ENCODE data around the gene ANK3.

Gene ANK3

DNA sequence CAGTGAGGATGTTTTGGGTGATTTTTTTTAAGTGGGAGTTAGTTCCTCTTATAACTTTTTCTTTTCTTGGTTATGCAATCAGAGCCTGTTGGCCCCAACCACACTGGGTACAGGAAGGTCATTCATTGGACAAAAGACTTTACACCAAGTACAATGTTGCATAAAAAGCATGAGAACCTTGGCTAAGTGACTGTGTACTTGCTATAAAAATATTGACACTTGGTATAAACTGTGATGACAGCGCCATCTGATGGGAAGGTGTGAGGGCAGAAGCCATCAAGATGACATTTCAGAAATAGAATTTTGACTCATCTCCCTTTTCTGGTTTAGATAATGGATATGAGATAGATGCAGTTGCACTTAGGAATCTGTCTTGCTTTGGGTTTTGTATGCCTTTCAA, 357.0 kb downstream of the ANK3 start (continued):
- TF ChIP-seq ZNF16 (tag by site-specific recombination; IDR thresholded peaks at IDR 0.05; ENCODE audit: low read depth) (no peak), ZNF701 (tag by site-specific recombination; IDR thresholded peaks at IDR 0.05) (no peak)
- TF ChIP-seq, protein P1, sequence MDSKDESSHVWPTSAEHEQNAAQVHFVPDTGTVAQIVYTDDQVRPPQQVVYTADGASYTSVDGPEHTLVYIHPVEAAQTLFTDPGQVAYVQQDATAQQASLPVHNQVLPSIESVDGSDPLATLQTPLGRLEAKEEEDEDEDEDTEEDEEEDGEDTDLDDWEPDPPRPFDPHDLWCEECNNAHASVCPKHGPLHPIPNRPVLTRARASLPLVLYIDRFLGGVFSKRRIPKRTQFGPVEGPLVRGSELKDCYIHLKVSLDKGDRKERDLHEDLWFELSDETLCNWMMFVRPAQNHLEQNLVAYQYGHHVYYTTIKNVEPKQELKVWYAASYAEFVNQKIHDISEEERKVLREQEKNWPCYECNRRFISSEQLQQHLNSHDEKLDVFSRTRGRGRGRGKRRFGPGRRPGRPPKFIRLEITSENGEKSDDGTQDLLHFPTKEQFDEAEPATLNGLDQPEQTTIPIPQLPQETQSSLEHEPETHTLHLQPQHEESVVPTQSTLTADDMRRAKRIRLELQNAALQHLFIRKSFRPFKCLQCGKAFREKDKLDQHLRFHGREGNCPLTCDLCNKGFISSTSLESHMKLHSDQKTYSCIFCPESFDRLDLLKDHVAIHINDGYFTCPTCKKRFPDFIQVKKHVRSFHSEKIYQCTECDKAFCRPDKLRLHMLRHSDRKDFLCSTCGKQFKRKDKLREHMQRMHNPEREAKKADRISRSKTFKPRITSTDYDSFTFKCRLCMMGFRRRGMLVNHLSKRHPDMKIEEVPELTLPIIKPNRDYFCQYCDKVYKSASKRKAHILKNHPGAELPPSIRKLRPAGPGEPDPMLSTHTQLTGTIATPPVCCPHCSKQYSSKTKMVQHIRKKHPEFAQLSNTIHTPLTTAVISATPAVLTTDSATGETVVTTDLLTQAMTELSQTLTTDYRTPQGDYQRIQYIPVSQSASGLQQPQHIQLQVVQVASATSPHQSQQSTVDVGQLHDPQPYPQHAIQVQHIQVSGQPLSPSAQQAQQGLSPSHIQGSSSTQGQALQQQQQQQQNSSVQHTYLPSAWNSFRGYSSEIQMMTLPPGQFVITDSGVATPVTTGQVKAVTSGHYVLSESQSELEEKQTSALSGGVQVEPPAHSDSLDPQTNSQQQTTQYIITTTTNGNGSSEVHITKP (tag by site-specific recombination; IDR thresholded peaks at IDR 0.05): no peak

DNA sequence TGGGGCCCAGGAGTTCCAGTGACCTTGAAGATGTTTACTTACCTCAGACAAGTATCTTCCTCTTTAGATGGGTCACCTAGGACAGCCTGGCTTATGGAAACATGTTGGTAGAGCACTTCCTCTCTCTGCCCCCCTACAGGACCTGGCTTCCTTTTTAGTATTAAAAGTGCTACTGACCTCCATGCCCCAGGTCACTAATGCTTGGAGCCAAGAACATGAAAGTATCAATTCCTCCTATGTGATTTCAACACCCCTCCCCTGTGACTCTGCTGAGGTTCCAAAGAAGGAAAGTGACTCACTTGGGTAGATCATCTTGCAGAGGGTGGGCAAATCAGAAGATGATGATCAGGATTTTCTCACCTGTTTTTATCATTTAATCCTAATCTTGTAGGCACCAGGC, 358.0 kb downstream of the ANK3 start:
- ChIA-PET POLR2A (no interaction called here), CTCF (interaction anchor here (0.7 to 3.3 kb wide), 7 partner anchors 10 to 407 kb away, joined by 3 to 20 read pairs (median 3); no protein-coding TSS in a partner anchor)
- no peaks in the 10 kb centered on the region for H3K9me3 ChIP-seq (ENCODE audit: control insufficient read depth, insufficient read depth, low read depth, low read length)
- no peaks in the 10 kb centered on the region for H3K36me3 ChIP-seq (ENCODE audit: control insufficient read depth in 2 of 2, insufficient read depth in 1 of 2, low read length in 2 of 2)
- H3K27ac ChIP-seq (ENCODE audit: extremely low read depth, low read depth, low read length): no peak overlapping the region
- TF ChIP-seq ZNF549 (tag by site-specific recombination; IDR thresholded peaks at IDR 0.05): no peak
- no peak overlapping the region for H3K4me3 ChIP-seq (ENCODE audit: low read depth, low read length)
- no peaks in the 10 kb centered on the region for H3K4me1 ChIP-seq (ENCODE audit: control insufficient read depth, insufficient read depth, low read length)

DNA sequence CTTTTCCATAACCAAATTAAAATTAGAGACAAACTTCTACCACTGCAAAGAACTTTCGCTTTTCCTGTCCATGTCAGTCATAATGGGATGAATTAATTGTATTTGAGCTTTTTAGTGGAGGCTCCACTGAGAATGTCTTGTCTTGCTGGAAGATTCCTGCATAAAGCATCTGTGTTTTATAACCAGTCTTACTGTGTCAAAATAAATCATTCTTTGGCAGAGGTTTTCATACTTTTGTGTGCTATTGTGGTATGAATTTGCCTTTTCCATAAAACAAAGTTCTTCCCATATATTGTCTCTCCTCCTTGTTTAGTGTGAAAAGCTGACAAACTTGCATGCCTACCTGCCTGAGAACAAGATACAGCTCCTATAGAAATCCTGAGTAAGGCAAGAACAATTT, 358.5 kb downstream of the ANK3 start:
- TF ChIP-seq REPIN1 (tag by site-specific recombination; IDR thresholded peaks at IDR 0.05; ENCODE audit: low read depth) (no peak), ZIC2 (tag by site-specific recombination; IDR thresholded peaks at IDR 0.05) (no peak), ZNF621 (tag by site-specific recombination; IDR thresholded peaks at IDR 0.05) (no peak), ZNF510 (tag by site-specific recombination; IDR thresholded peaks at IDR 0.05; ENCODE audit: insufficient replicate concordance) (no peak), ZBTB7A (tag by site-specific recombination; IDR thresholded peaks at IDR 0.05; ENCODE audit: low read depth) (no peak), ZFP37 (tag by site-specific recombination; IDR thresholded peaks at IDR 0.05) (no peak), ZNF274 (IDR thresholded peaks at IDR 0.05; ENCODE audit: low read length) (no peak), ZNF274 (tag by site-specific recombination; IDR thresholded peaks at IDR 0.05; ENCODE audit: borderline replicate concordance) (no peak), ZNF830 (tag by site-specific recombination; IDR thresholded peaks at IDR 0.05; ENCODE audit: low read depth) (no peak), MEIS1 (CRISPR knock-in tag; IDR thresholded peaks at IDR 0.05; ENCODE audit: borderline replicate concordance) (no peak), ZNF37A (tag by site-specific recombination; IDR thresholded peaks at IDR 0.05) (no peak)
- TF ChIP-seq, protein P2, sequence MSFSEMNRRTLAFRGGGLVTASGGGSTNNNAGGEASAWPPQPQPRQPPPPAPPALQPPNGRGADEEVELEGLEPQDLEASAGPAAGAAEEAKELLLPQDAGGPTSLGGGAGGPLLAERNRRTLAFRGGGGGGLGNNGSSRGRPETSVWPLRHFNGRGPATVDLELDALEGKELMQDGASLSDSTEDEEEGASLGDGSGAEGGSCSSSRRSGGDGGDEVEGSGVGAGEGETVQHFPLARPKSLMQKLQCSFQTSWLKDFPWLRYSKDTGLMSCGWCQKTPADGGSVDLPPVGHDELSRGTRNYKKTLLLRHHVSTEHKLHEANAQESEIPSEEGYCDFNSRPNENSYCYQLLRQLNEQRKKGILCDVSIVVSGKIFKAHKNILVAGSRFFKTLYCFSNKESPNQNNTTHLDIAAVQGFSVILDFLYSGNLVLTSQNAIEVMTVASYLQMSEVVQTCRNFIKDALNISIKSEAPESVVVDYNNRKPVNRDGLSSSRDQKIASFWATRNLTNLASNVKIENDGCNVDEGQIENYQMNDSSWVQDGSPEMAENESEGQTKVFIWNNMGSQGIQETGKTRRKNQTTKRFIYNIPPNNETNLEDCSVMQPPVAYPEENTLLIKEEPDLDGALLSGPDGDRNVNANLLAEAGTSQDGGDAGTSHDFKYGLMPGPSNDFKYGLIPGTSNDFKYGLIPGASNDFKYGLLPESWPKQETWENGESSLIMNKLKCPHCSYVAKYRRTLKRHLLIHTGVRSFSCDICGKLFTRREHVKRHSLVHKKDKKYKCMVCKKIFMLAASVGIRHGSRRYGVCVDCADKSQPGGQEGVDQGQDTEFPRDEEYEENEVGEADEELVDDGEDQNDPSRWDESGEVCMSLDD (tag by site-specific recombination; IDR thresholded peaks at IDR 0.05): no peak
- TF ChIP-seq, protein P3, sequence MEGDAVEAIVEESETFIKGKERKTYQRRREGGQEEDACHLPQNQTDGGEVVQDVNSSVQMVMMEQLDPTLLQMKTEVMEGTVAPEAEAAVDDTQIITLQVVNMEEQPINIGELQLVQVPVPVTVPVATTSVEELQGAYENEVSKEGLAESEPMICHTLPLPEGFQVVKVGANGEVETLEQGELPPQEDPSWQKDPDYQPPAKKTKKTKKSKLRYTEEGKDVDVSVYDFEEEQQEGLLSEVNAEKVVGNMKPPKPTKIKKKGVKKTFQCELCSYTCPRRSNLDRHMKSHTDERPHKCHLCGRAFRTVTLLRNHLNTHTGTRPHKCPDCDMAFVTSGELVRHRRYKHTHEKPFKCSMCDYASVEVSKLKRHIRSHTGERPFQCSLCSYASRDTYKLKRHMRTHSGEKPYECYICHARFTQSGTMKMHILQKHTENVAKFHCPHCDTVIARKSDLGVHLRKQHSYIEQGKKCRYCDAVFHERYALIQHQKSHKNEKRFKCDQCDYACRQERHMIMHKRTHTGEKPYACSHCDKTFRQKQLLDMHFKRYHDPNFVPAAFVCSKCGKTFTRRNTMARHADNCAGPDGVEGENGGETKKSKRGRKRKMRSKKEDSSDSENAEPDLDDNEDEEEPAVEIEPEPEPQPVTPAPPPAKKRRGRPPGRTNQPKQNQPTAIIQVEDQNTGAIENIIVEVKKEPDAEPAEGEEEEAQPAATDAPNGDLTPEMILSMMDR (tag by site-specific recombination; IDR thresholded peaks at IDR 0.05): no peak
- TF ChIP-seq, protein P4, sequence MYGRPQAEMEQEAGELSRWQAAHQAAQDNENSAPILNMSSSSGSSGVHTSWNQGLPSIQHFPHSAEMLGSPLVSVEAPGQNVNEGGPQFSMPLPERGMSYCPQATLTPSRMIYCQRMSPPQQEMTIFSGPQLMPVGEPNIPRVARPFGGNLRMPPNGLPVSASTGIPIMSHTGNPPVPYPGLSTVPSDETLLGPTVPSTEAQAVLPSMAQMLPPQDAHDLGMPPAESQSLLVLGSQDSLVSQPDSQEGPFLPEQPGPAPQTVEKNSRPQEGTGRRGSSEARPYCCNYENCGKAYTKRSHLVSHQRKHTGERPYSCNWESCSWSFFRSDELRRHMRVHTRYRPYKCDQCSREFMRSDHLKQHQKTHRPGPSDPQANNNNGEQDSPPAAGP (tag by site-specific recombination; IDR thresholded peaks at IDR 0.05): no peak
- TF ChIP-seq, protein P5, sequence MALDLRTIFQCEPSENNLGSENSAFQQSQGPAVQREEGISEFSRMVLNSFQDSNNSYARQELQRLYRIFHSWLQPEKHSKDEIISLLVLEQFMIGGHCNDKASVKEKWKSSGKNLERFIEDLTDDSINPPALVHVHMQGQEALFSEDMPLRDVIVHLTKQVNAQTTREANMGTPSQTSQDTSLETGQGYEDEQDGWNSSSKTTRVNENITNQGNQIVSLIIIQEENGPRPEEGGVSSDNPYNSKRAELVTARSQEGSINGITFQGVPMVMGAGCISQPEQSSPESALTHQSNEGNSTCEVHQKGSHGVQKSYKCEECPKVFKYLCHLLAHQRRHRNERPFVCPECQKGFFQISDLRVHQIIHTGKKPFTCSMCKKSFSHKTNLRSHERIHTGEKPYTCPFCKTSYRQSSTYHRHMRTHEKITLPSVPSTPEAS (tag by site-specific recombination; IDR thresholded peaks at IDR 0.05): no peak
- H3K9me3 ChIP-seq (ENCODE audit: control insufficient read depth, insufficient read depth, low read depth, low read length): no peaks in the 10 kb centered on the region
- CTCF ChIA-PET: interaction anchor here (0.5 to 3.3 kb wide), 7 partner anchors 9 to 406 kb away, joined by 3 to 20 read pairs (median 3); no protein-coding TSS in a partner anchor
- POLR2A ChIA-PET: no interaction called here
- no peaks in the 10 kb centered on the region for H3K36me3 ChIP-seq (ENCODE audit: control insufficient read depth in 2 of 2, insufficient read depth in 1 of 2, low read length in 2 of 2)
- no peak overlapping the region for H3K27ac ChIP-seq (ENCODE audit: extremely low read depth, low read depth, low read length)
- no peak overlapping the region for H3K4me3 ChIP-seq (ENCODE audit: low read depth, low read length)
- no peaks in the 10 kb centered on the region for H3K4me1 ChIP-seq (ENCODE audit: control insufficient read depth, insufficient read depth, low read length)
